ENCODE results near the gene SSR4. TPM values are rescaled to one million over a fixed set of nuclear protein-coding genes. Genes with fewer than 3 reads are reported as not detected.
A peak's percentile ranks its signal among the peaks of the same experiment; 100 is the strongest.
"Not testable (repeated sequence)": the region's sequence is repeated elsewhere in the genome, so short reads cannot be mapped to it uniquely, and the experiment has no call there.

Gene SSR4
- 110 TPM for total RNA-seq

GRCh38 chrX:153794018-153794896, at the start of gene SSR4, which contains the start of gene IDH3G:
Gene SSR4 (plus strand): TSS chrX:153794668. CDS start chrX:153794688, 20 bp downstream.
Gene IDH3G (minus strand): TSS chrX:153794375. CDS start chrX:153794326, 49 bp downstream.
- intact Hi-C loops (cut with DNase I), result no loop called here
- ATAC-seq (peak; percentile 97), DNase-seq (ENCODE audit: low spot score) (peak; percentile 97)

GRCh38 chrX:153745067-153745433, 49.4 kb upstream of the SSR4 start:
- DNase-seq (ENCODE audit: low spot score); intact Hi-C loops (cut with DNase I); ATAC-seq: not testable (repeated sequence)

- ATAC-seq (no peak), DNase-seq (ENCODE audit: low spot score) (no peak)
- intact Hi-C loops (cut with DNase I), result no loop called here
Observed at GRCh38 chrX:153746359-153746758, 48.1 kb upstream of the SSR4 start.

GRCh38 chrX:153746991-153747390, 47.5 kb upstream of the SSR4 start:
- intact Hi-C loops (cut with DNase I); ATAC-seq; DNase-seq (ENCODE audit: low spot score): not testable (repeated sequence)

GRCh38 chrX:153749017-153749416, 45.5 kb upstream of the SSR4 start:
- ATAC-seq; intact Hi-C loops (cut with DNase I); DNase-seq (ENCODE audit: low spot score): not testable (repeated sequence)

GRCh38 chrX:153750127-153750774, 44.2 kb upstream of the SSR4 start:
- ATAC-seq, result no peak

GRCh38 chrX:153755136-153755535, 39.3 kb upstream of the SSR4 start:
- intact Hi-C loops (cut with DNase I), result no loop called here
- no peak for DNase-seq (ENCODE audit: low spot score)
- ATAC-seq, result no peak

More at GRCh38 chrX:153750127-153750774, 44.2 kb upstream of the SSR4 start:
- DNase-seq (ENCODE audit: low spot score), result no peak
- intact Hi-C loops (cut with DNase I), result no loop called here

- intact Hi-C loops (cut with DNase I), result no loop called here
- DNase-seq (ENCODE audit: low spot score) (peak; percentile 45), ATAC-seq (no peak)
Observed at GRCh38 chrX:153761863-153762262, 32.6 kb upstream of the SSR4 start.

- intact Hi-C loops (cut with DNase I), result no loop called here
- DNase-seq (ENCODE audit: low spot score), result peak; percentile 51
- no peak for ATAC-seq
Observed at GRCh38 chrX:153762626-153763173, 31.8 kb upstream of the SSR4 start.

GRCh38 chrX:153763298-153763932, 31.1 kb upstream of the SSR4 start:
- DNase-seq (ENCODE audit: low spot score) (peak; percentile 60), ATAC-seq (no peak)
- intact Hi-C loops (cut with DNase I), result no loop called here

GRCh38 chrX:153763989-153764755, 30.3 kb upstream of the SSR4 start, which contains the start of gene PLXNB3:
Gene PLXNB3 (plus strand): TSS chrX:153764249. CDS start chrX:153765536, 1,287 bp downstream.
- intact Hi-C loops (cut with DNase I), result no loop called here

GRCh38 chrX:153764786-153765137, 29.7 kb upstream of the SSR4 start:
- no peak for ATAC-seq
- DNase-seq (ENCODE audit: low spot score), result no peak
- intact Hi-C loops (cut with DNase I), result loop anchor here (5.0 kb wide), 1 partner anchor 188 kb away; no protein-coding TSS in a partner anchor

More at GRCh38 chrX:153763989-153764755, 30.3 kb upstream of the SSR4 start, which contains the start of gene PLXNB3:
- DNase-seq (ENCODE audit: low spot score) (peak; percentile 90), ATAC-seq (peak; percentile 76)

GRCh38 chrX:153765138-153766079, 29.1 kb upstream of the SSR4 start:
- intact Hi-C loops (cut with DNase I), result loop anchor here (5.0 kb wide), 1 partner anchor 187 kb away; no protein-coding TSS in a partner anchor
- DNase-seq (ENCODE audit: low spot score) (peak; percentile 77), ATAC-seq (peak; percentile 75)

- DNase-seq (ENCODE audit: low spot score) (peak; percentile 61), ATAC-seq (peak; percentile 26)
Observed at GRCh38 chrX:153766098-153766817, 28.2 kb upstream of the SSR4 start.

GRCh38 chrX:153766871-153767673, 27.4 kb upstream of the SSR4 start:
- DNase-seq (ENCODE audit: low spot score) (peak; percentile 61), ATAC-seq (no peak)
- intact Hi-C loops (cut with DNase I), result loop anchor here (5.0 kb wide), 1 partner anchor 185 kb away; no protein-coding TSS in a partner anchor

More at GRCh38 chrX:153766098-153766817, 28.2 kb upstream of the SSR4 start:
- intact Hi-C loops (cut with DNase I), result loop anchor here (5.0 kb wide), 1 partner anchor 186 kb away; no protein-coding TSS in a partner anchor

Measured in sciatic nerve (tissue), 2 donors.